Measurements from ENCODE around the gene GLIPR1L1.
"Not testable (repeated sequence)": the region's sequence is repeated elsewhere in the genome, so short reads cannot be mapped to it uniquely, and the experiment has no call there.

The GLIPR1L1 gene

GRCh38 chr12:75334384-75335030 is at the start of gene GLIPR1L1:
TSS of gene GLIPR1L1 (plus strand) at chr12:75334670. CDS start at chr12:75334729, 59 bp downstream.
- DNase-seq, result peak; percentile 79

GRCh38 chr12:75288860-75289259 is 45.6 kb upstream of the GLIPR1L1 start:
- DNase-seq, result no peak

GRCh38 chr12:75289753-75290152 is 44.7 kb upstream of the GLIPR1L1 start:
- DNase-seq, result no peak

- no peak for DNase-seq
Observed at GRCh38 chr12:75291014-75291413, 43.5 kb upstream of the GLIPR1L1 start.

GRCh38 chr12:75294336-75294735 is 40.1 kb upstream of the GLIPR1L1 start:
- no peak for DNase-seq

- no peak for DNase-seq
Observed at GRCh38 chr12:75294797-75295196, 39.7 kb upstream of the GLIPR1L1 start.

GRCh38 chr12:75302225-75302624 is 32.2 kb upstream of the GLIPR1L1 start:
- DNase-seq, result no peak

- no peak for DNase-seq
Observed at GRCh38 chr12:75302781-75303180, 31.7 kb upstream of the GLIPR1L1 start.

GRCh38 chr12:75305412-75306332 is 28.8 kb upstream of the GLIPR1L1 start:
- DNase-seq, result no peak

- no peak for DNase-seq
Observed at GRCh38 chr12:75308279-75308678, 26.2 kb upstream of the GLIPR1L1 start.

- DNase-seq, result no peak
Observed at GRCh38 chr12:75311369-75311768, 23.1 kb upstream of the GLIPR1L1 start.

- DNase-seq, result no peak
Observed at GRCh38 chr12:75315518-75315917, 19.0 kb upstream of the GLIPR1L1 start.

- DNase-seq, result no peak
Observed at GRCh38 chr12:75317784-75318183, 16.7 kb upstream of the GLIPR1L1 start.

- DNase-seq, result no peak
Observed at GRCh38 chr12:75322464-75322863, 12.0 kb upstream of the GLIPR1L1 start.

- no peak for DNase-seq
Observed at GRCh38 chr12:75323663-75324062, 10.8 kb upstream of the GLIPR1L1 start.

GRCh38 chr12:75327642-75328041 is 6.8 kb upstream of the GLIPR1L1 start:
- DNase-seq, result no peak

- DNase-seq, result peak; percentile 79
Observed at GRCh38 chr12:75329918-75330826, 4.3 kb upstream of the GLIPR1L1 start, which contains the start of gene CAPS2. TSS of gene CAPS2 (minus strand) at chr12:75330324. CDS start at chr12:75326498, 3,826 bp downstream.

GRCh38 chr12:75337905-75338304 is 3.4 kb downstream of the GLIPR1L1 start:
- no peak for DNase-seq

- no peak for DNase-seq
Observed at GRCh38 chr12:75341873-75342272, 7.4 kb downstream of the GLIPR1L1 start.

GRCh38 chr12:75345531-75345930 is 11.1 kb downstream of the GLIPR1L1 start:
- no peak for DNase-seq

- not testable (repeated sequence) for DNase-seq
Observed at GRCh38 chr12:75346215-75346614, 11.7 kb downstream of the GLIPR1L1 start.

GRCh38 chr12:75349946-75350345 is 15.5 kb downstream of the GLIPR1L1 start:
- no peak for DNase-seq

GRCh38 chr12:75350413-75350812 is 15.9 kb downstream of the GLIPR1L1 start:
- no peak for DNase-seq
